ENCODE measurements around the gene ARHGAP4.

DNA sequence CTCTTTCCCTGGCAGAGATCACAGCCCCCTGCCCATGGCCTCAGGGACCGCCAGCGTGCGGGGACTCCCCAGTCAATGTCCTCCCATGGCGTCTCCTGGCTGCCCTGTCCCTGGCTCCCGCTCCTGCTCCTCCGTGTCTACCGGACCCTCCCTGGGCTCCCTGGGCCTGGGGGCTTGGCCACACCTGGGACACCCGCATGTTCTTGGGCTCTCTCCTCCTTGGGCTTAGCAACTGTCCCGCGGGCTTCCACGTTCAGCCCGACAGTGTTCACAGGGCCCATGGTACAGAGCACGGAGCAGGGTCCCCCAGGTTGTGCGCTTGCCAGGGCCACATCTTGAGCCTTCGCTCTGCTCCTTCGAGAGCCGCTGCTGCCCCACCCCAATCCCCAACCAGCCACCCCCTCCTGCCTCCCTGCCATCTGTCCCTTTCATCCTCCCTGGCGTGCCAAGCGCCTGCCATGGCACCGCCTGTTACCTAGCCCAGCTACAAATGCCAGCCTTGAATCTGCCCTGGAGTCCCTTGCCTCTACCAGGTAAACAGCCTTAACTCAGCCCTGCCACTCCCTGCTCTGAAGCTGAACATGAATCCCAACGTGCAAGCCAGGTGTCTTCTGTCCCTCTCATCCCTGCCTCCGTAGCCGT, 17.7 kb downstream of the ARHGAP4 start:
- no peak for TF ChIP-seq POLR2A (IDR thresholded peaks at IDR 0.05; ENCODE audit: low read depth, low read length)
- no peak for TF ChIP-seq POLR2AphosphoS5 (IDR thresholded peaks at IDR 0.05; ENCODE audit: low read depth, low read length)
